Measurements from ENCODE around the gene FMN1.

FMN1 gene

DNA sequence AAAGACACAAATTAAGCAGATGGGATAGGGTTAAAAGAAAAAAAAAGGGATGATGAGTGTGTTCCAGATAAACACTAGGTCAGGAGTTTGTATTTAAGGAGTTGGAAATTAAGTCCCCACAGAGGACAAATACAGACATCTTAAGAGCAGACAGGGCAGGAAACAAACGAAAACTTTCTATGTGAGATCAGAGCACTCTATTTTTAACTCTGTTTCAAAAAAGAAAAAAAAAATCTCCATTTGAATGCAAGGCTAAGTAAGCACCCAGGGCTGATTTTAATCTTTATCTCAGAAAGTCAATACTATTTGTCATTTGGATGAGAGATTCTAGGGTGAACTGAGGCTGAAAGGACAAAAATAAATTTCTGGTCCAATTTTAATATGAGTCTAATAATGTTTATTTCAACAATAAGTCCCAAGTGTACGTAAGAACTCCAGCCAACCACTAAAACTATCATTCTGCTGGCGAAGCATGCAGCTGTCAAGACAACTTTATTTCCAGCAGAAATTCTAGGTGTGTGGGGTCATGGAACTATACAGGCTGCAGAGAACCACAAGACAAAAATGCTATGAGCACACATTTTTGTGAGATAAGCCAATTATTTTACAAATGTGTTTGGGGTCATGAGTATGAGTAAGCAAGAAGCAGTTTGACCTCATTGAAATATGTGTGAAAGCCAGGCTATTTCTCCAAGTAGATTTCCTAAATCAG, 186.1 kb downstream of the FMN1 start:
- DNase-seq, result no peak

DNA sequence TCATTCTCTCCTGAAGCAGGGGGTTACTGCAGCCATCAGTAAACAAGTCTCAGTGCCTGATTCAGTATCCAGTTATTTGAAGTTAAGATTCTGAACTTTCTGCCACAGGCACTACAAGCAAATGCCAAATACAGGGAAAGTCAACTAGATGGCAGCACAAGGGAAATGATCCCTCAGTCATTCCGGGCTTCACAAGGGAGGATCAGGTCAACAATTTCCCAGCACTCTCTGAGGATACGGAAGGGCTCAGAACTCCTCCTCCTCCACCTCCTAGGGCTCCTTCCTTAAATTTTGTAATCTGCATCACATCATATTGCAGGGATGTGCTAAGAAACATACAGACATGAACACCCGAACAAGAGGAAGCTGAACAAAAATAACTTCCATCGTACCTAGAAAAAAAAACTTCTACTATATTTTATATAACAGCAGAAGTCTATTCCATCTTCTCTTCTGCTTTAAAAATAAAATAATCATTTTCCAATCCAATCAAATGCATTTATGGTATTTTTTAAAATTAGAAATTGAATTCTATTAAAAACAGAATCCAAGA, 187.1 kb downstream of the FMN1 start:
- no peak for DNase-seq

DNA sequence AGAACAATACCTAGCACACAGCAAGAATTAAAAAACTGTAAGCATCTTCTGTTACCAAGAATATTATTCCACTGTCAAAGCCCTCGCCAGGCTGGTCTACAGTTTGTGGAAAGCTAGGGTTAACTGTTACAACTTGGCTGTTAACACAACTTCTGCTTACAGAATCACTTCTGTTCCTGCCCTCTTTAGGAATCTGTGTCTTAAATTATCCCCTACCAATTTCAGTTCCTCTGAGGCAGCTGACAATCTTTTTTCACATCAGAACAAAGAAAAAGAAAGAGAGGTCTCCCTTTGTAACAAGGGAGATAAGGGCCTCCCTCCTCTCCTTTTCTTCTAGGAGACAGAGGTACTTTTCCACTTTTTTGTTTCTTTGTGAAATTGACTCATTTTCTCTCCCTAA, 188.9 kb downstream of the FMN1 start:
- no peak for DNase-seq

DNA sequence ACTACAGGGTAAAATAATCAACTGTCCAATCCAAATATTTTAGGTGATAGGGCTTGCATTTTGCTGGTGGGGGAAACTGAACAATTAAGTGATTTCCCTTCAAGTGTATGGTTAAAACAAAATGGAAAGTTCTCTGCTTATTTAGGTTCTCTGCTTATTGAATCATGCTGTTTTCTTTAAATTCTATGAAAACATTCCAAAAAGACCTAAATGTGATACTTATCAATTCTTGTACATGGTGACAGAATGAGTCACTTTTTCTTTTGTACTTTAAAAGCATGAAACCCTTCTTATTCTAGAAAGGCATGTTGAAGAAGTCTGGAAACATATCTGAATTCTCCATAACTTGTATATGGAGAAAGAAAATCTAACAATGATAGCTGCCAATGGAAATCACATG, 192.6 kb downstream of the FMN1 start:
- DNase-seq, result no peak

GRCh38 chr15:32998979-32999672, 195.4 kb downstream of the FMN1 start:
- no peak for DNase-seq

DNA sequence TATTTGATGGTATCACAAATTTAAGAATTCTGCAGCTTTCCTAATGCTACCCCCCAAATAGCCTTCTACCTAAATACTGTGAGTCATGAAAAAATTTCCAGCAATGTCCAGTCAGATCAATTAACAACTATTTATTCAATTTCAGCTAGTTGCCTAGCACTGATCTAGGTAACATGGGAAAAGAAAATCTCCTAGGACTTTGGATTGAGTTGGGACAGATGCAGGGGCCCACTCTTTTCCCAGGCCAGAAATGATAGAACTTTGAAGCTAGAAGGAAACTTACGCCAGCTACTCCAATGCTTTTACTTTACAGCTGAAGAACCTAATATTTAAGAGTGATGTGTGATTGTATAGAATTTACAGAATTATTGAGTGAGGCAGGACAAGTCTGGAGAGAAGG, 196.3 kb downstream of the FMN1 start:
- DNase-seq, result no peak

GRCh38 chr15:32994810-32995424, 199.6 kb downstream of the FMN1 start:
- DNase-seq, result no peak

GRCh38 chr15:32993285-32993684, 201.2 kb downstream of the FMN1 start:
- no peak for DNase-seq

GRCh38 chr15:32991619-32992111, 202.8 kb downstream of the FMN1 start:
- DNase-seq, result no peak

GRCh38 chr15:32990071-32990470, 204.4 kb downstream of the FMN1 start:
- DNase-seq, result no peak

GRCh38 chr15:32987067-32987466, 207.4 kb downstream of the FMN1 start:
- no peak for DNase-seq

- DNase-seq, result no peak
These were observed 208.4 kb downstream of the FMN1 start for GRCh38 chr15:32986147-32986546.

GRCh38 chr15:32983679-32984078, 210.8 kb downstream of the FMN1 start:
- DNase-seq, result no peak

DNA sequence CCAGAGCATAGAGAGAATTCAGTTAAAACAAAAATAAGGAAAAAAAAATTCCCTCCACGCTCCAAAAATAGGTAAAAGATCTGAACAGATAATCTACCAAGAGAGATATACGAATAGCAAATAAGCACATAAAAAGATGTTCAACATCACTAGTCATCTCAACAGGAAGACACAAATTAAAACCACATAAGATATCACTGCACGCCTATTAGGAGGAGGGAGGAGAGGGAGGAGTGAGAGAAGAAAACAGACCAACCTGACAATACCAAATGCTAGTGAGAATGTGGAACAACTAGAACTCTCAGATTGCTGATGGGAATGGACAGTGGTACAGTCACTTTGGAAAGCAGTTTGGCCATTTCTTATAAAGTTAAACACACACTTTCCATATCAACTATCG, 212.5 kb downstream of the FMN1 start:
- DNase-seq, result no peak

GRCh38 chr15:32981536-32981935, 213.0 kb downstream of the FMN1 start:
- DNase-seq, result no peak

DNA sequence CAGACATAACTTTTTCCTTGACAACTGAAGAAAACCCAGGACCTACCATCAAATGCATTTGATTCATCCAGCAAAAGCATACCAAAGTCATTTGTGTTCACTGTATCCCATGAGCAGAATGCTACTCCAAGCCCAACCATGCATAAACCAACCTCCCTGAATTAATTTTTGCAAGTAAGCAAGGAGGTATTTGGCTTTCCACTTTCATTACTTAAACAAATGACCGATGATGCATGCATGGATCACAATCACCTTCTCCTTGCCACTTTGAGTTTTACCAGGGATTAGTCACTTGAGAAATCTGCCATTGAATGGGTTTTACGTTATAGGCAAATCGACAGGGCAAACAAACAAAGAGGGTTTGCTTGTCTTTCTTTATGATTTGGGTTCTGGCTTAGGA, 214.8 kb downstream of the FMN1 start:
- no peak for DNase-seq

DNA sequence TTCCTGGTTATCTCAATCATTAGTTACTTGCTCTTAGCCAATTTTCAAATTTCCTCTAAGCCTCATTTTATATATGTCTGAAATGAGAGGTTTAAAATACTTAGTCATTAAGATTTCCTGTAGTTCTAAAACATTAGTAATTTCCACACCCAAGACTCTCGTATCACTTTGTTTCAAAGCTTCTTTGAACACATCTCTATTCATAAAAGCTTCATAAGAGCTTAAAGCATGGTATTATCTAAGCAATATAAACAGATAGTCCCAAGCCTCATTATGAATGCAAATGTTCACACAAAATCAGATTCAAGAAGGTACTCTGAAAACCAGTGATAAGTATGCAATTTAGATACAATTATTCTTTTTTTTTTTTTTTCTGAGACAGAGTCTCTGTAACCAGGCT, 217.0 kb downstream of the FMN1 start:
- DNase-seq, result no peak

DNA sequence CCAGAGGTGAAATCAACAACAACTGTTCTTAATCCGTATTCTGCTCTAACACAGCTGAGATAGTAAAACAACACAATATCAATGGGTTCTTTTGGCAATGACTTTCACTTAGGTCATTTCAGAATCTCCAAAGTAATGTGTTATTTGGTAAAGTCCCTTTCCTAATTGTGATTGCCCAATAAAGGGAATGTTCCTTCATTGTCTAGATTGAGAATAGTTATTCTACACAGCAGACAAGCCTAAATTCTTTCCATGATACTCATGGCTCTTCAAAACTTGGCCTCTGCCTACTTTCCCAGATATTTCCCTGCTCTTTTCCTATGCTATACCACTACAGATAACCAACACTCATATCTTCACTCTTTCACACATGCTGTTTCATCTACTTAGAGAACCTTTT, 219.8 kb downstream of the FMN1 start:
- DNase-seq, result no peak

- no peak for DNase-seq
These were observed 221.8 kb downstream of the FMN1 start for GRCh38 chr15:32972686-32973085.

DNA sequence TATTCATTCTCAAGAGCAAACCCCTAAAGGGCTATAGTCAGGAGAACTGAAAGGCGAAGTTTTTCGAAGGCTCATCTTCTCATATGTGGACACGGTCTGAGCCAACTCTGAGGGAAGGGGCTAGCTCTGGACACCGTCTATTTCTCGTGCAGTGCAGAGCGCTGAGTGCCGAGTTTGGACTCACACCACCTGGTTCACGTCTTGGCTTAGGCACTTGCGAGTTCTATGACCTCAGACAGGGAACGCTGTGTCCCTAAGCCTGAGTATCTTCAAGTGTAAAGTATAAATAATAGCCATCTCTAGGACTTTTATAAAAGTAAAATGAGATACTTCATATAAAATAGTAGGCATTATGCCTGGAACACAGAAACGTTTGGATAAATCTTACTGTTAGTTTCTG, 223.7 kb downstream of the FMN1 start:
- DNase-seq, result no peak

DNA sequence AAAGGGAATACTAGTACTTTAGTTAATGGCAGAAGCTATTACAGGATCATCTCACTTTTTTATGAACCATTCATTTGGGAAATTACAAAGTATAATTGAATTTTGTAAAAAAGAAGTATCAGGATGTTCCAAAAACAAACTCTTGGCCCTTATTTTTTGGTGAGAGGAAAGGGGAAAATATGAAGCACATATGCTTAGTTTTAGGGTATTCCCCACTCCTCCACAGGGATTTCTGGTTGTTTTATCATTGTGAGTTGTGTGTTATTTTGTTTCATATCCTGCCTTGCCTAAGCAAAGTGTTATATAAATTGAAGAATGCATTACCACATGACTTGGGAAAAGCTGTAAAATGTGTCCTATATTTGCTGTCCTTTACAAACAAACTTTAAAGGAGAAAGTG, 227.0 kb downstream of the FMN1 start:
- no peak for DNase-seq

- DNase-seq, result no peak
These were observed 228.0 kb downstream of the FMN1 start for GRCh38 chr15:32966512-32966911.

DNA sequence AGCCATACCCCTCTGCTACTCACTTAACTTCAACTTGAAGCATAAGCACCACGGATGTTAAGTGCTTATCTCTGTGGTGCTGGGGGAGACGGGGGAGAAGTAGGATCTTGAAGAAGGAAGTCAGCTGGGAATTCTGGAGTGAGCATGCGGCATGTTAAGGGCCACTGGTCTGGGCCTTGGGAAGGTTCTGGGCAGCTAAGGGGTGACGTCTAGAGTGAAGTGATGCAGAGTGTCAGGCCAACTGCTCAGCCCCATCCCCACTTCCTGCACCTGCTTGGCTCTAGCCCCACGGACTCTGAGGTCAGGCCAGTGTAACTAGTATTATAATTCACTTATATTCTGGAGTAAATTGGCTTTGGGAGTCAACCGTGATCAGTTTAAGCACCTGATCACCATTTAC, 228.6 kb downstream of the FMN1 start:
- no peak for DNase-seq

DNA sequence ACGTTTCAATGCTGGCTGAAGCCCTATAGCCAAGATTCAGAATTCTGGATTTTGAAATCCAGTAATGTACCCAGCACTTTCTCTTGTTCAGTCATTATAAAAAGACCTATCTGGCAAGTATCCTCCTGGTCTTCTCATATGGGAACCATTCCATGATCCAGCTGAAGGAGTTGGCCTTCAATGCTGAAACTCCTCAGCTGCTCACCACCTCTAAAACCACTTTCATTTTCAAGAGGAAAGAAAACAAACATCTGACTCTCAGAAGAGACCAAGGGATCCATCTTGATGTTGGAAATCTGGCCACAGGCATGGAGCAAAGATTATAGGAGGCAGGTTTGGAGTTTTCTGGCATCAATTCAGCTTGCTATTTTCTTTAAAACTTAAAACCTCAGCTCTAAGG, 235.4 kb downstream of the FMN1 start:
- DNase-seq, result no peak

Measured in effector CD4-positive, alpha-beta T cell (primary cell).